ENCODE results near the gene CYP2U1. TPM values are rescaled to one million over a fixed set of nuclear protein-coding genes. Genes with fewer than 3 reads are reported as not detected.

Gene CYP2U1
- polyA plus RNA-seq, 1 of the 3 experiments (the other 2 are of a cell fraction), result 2.0 TPM

DNA sequence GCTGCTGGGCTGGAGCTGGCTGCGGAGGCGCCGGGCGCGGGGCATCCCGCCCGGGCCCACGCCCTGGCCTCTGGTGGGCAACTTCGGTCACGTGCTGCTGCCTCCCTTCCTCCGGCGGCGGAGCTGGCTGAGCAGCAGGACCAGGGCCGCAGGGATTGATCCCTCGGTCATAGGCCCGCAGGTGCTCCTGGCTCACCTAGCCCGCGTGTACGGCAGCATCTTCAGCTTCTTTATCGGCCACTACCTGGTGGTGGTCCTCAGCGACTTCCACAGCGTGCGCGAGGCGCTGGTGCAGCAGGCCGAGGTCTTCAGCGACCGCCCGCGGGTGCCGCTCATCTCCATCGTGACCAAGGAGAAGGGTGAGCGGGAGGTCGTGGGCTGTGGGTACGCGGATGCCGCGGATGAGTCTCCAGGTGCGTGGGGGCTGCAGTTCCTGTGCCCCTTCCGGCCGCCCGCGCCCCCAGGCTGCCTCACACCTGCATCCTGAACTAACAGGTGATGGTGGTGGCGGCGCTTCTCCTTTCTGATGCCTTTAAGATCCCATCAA lies 499 bp downstream of the CYP2U1 start:
- no peak for DNase-seq
- Histone ChIP-seq H3K9ac (peak overlapping the region; percentile 64), H3K9me2 (no peaks in the 10 kb centered on the region), H3K4me2 (peak overlapping the region; percentile 94), H3K27ac (ENCODE audit: low read depth in 2 of 2, low read length in 1 of 2) (peak overlapping the region in 1 of 2 experiments; percentile 58; a peak in 2 of 4 replicates), H2AFZ (ENCODE audit: low read depth) (peak overlapping the region; percentile 89), H3F3A (replicated peaks; ENCODE audit: insufficient read depth) (no peaks in the 10 kb centered on the region), H3K4me1 (ENCODE audit: control insufficient read depth in 1 of 2, insufficient read depth in 2 of 2, low read depth in 1 of 2, low read length in 1 of 2) (peaks cover 0 to 14% of the 10 kb centered on the region in 2 experiments; a peak in 2 of 4 replicates), H3K79me2 (ENCODE audit: insufficient read depth) (no peaks in the 10 kb centered on the region), H3K36me3 (replicated peaks in 1 of 2; ENCODE audit: control insufficient read depth in 1 of 2, insufficient read depth in 2 of 2, low read length in 1 of 2) (peaks cover 0 to 2% of the 10 kb centered on the region in 2 experiments), H3K27me3 (ENCODE audit: insufficient read depth) (no peaks in the 10 kb centered on the region), H3K4me3 (ENCODE audit: low read depth in 2 of 2, low read length in 1 of 2) (peak overlapping the region; percentile 83 to 87), H4K20me1 (ENCODE audit: insufficient read depth) (no peaks in the 10 kb centered on the region), H3K9me3 (no peaks in the 10 kb centered on the region)
- TF ChIP-seq, protein P1, sequence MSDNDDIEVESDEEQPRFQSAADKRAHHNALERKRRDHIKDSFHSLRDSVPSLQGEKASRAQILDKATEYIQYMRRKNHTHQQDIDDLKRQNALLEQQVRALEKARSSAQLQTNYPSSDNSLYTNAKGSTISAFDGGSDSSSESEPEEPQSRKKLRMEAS (IDR thresholded peaks at IDR 0.05; ENCODE audit: low read depth), result 0 out of 2 replicates have a peak, but pooled peaks have one; percentile 16
- 0 out of 2 replicates have a peak, but pooled peaks have one; percentile 1 for TF ChIP-seq MXI1 (IDR thresholded peaks at IDR 0.05; ENCODE audit: low read depth, low read length)
- TF ChIP-seq, protein P2, sequence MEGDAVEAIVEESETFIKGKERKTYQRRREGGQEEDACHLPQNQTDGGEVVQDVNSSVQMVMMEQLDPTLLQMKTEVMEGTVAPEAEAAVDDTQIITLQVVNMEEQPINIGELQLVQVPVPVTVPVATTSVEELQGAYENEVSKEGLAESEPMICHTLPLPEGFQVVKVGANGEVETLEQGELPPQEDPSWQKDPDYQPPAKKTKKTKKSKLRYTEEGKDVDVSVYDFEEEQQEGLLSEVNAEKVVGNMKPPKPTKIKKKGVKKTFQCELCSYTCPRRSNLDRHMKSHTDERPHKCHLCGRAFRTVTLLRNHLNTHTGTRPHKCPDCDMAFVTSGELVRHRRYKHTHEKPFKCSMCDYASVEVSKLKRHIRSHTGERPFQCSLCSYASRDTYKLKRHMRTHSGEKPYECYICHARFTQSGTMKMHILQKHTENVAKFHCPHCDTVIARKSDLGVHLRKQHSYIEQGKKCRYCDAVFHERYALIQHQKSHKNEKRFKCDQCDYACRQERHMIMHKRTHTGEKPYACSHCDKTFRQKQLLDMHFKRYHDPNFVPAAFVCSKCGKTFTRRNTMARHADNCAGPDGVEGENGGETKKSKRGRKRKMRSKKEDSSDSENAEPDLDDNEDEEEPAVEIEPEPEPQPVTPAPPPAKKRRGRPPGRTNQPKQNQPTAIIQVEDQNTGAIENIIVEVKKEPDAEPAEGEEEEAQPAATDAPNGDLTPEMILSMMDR (IDR thresholded peaks at IDR 0.05), result no peak
- TF ChIP-seq, protein P3, sequence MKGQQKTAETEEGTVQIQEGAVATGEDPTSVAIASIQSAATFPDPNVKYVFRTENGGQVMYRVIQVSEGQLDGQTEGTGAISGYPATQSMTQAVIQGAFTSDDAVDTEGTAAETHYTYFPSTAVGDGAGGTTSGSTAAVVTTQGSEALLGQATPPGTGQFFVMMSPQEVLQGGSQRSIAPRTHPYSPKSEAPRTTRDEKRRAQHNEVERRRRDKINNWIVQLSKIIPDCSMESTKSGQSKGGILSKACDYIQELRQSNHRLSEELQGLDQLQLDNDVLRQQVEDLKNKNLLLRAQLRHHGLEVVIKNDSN (IDR thresholded peaks at IDR 0.05; ENCODE audit: borderline replicate concordance, low read depth), result peak; percentile 78
- CTCF ChIA-PET, result interaction anchor here (0.9 to 1.9 kb wide), 4 partner anchors 10 to 174 kb away, joined by 3 to 10 read pairs (median 4); no protein-coding TSS in a partner anchor
- WGBS (ENCODE audit: low lambda C conversion rate), result 27% methylated on average over 11 of the region's 45 CpGs
- POLR2A ChIA-PET, result interaction anchor here (1.2 kb wide), 1 partner anchor 688 kb away, joined by 4 read pairs; the partner anchor contains the start of gene RPL34

DNA sequence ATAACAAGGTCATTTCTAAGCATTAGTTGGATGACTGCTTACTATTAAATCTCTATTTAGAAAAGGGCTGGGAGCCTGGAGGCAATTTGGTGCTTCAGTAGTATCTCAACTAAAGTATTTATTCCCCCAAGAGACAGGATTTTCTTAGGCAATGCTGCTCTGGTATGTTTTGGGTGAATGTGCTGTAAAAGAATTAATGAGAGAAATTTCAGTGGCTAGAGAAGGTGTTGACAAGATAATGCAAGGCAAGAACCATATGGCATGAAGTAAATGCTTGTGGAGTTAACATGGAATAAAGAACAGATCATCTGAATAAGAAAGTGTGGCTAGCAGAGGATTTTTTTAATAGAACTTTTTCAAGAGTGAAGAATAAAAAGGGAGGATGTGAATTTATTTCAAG lies 3.9 kb downstream of the CYP2U1 start:
- no peaks in the 10 kb centered on the region for H4K20me1 ChIP-seq (ENCODE audit: insufficient read depth)
- H3K9ac ChIP-seq, result no peak overlapping the region
- POLR2A ChIA-PET, result no interaction called here
- no peaks in the 10 kb centered on the region for H3K79me2 ChIP-seq (ENCODE audit: insufficient read depth)
- H3K4me1 ChIP-seq (ENCODE audit: control insufficient read depth in 1 of 2, insufficient read depth in 2 of 2, low read depth in 1 of 2, low read length in 1 of 2), result peaks cover 0 to 14% of the 10 kb centered on the region in 2 experiments; a peak in 2 of 4 replicates
- DNase-seq, result no peak
- no peaks in the 10 kb centered on the region for H3K27me3 ChIP-seq (ENCODE audit: insufficient read depth)
- no peak overlapping the region for H2AFZ ChIP-seq (ENCODE audit: low read depth)
- H3K4me2 ChIP-seq, result no peak overlapping the region
- CTCF ChIA-PET, result no interaction called here
- no peaks in the 10 kb centered on the region for H3F3A ChIP-seq (replicated peaks; ENCODE audit: insufficient read depth)
- no peak overlapping the region for H3K27ac ChIP-seq (ENCODE audit: low read depth in 2 of 2, low read length in 1 of 2)
- H3K9me3 ChIP-seq, result no peaks in the 10 kb centered on the region
- H3K4me3 ChIP-seq (ENCODE audit: low read depth in 2 of 2, low read length in 1 of 2), result no peak overlapping the region
- no peaks in the 10 kb centered on the region for H3K9me2 ChIP-seq
- peaks cover 0 to 2% of the 10 kb centered on the region in 2 experiments for H3K36me3 ChIP-seq (replicated peaks in 1 of 2; ENCODE audit: control insufficient read depth in 1 of 2, insufficient read depth in 2 of 2, low read length in 1 of 2)
- TF ChIP-seq RXRA (IDR thresholded peaks at IDR 0.05; ENCODE audit: borderline replicate concordance, low read depth) (no peak), GATA2 (CRISPR knock-in tag; IDR thresholded peaks at IDR 0.05) (no peak), GABPA (IDR thresholded peaks at IDR 0.05; ENCODE audit: low read depth) (no peak), FOXJ3 (CRISPR knock-in tag; IDR thresholded peaks at IDR 0.05) (no peak), EP300 (IDR thresholded peaks at IDR 0.05; ENCODE audit: borderline replicate concordance in 1 of 2, low read depth in 1 of 2, low read length in 1 of 2) (no peak), ELF1 (IDR thresholded peaks at IDR 0.05) (no peak), CHD2 (IDR thresholded peaks at IDR 0.05; ENCODE audit: low read length, partially characterized antibody) (no peak), RFX5 (IDR thresholded peaks at IDR 0.05; ENCODE audit: low read length) (no peak), YY1 (IDR thresholded peaks at IDR 0.05; ENCODE audit: low read depth) (no peak), SIN3A (IDR thresholded peaks at IDR 0.05; ENCODE audit: borderline replicate concordance, low read depth, low read length) (no peak), NRF1 (IDR thresholded peaks at IDR 0.05; ENCODE audit: low read depth, low read length) (no peak)
- TF ChIP-seq, protein P4, sequence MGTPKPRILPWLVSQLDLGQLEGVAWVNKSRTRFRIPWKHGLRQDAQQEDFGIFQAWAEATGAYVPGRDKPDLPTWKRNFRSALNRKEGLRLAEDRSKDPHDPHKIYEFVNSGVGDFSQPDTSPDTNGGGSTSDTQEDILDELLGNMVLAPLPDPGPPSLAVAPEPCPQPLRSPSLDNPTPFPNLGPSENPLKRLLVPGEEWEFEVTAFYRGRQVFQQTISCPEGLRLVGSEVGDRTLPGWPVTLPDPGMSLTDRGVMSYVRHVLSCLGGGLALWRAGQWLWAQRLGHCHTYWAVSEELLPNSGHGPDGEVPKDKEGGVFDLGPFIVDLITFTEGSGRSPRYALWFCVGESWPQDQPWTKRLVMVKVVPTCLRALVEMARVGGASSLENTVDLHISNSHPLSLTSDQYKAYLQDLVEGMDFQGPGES (IDR thresholded peaks at IDR 0.05; ENCODE audit: low read depth, low read length), result no peak
- TF ChIP-seq, protein P2 (IDR thresholded peaks at IDR 0.05), result no peak
